ENCODE data around the gene ZNF555. TPM values are rescaled to one million over a fixed set of nuclear protein-coding genes. Genes with fewer than 3 reads are reported as not detected.

ZNF555 gene
- total and polyA plus RNA-seq, 2 donors (not counting 1 experiment from before 2014, with no cell fraction given): 5.0 to 5.9 TPM

DNA sequence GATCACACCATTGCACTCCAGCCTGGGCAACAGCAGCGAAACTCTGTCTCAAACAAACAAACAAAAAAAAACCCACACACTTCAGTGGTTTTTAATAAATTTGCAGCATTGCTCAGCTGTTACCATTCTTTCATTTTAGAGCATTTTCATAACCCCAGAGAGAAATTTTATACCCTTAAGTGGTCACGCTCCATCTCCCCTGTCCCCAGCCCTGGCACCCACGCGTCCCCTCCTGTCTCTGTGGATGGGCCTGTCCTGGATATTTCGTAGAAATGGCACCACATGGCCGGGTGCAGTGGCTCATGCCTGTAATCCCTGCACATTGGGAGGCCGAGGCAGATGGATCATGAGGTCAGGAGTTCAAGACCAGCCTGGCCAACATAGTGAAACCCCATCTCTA, 48.1 kb upstream of the ZNF555 start:
- Histone ChIP-seq H3K79me2 (ENCODE audit: control insufficient read depth, insufficient read depth, low read length) (no peaks in the 10 kb centered on the region), H2AFZ (ENCODE audit: low read length) (no peak overlapping the region), H3K9ac (ENCODE audit: insufficient read depth, low read length) (no peak overlapping the region), H3K9me3 (ENCODE audit: control insufficient read depth, insufficient read depth, low read depth, low read length) (no peaks in the 10 kb centered on the region), H3K27me3 (ENCODE audit: control insufficient read depth, insufficient read depth, low read length) (no peaks in the 10 kb centered on the region), H4K20me1 (ENCODE audit: control insufficient read depth, extremely low read depth, insufficient read depth, low read length) (no peaks in the 10 kb centered on the region), H3K4me2 (ENCODE audit: extremely low read depth, insufficient read depth, low read length) (no peak overlapping the region), H3K4me3 (replicated peaks in 1 of 4; ENCODE audit: control extremely low read depth in 1 of 4, insufficient read depth in 1 of 4, low read depth in 3 of 4, low read length in 4 of 4) (no peak overlapping the region), H3K36me3 (ENCODE audit: control insufficient read depth, insufficient read depth, low read length) (peaks cover 21% of the 10 kb centered on the region), H3K27ac (ENCODE audit: insufficient read depth, low read length) (no peak overlapping the region), H3K4me1 (ENCODE audit: control insufficient read depth, extremely low read depth, insufficient read depth, low read length) (no peaks in the 10 kb centered on the region)
- no peak for TF ChIP-seq EZH2 (IDR thresholded peaks at IDR 0.05; ENCODE audit: low read length, missing control alignments)
- TF ChIP-seq, protein P1, sequence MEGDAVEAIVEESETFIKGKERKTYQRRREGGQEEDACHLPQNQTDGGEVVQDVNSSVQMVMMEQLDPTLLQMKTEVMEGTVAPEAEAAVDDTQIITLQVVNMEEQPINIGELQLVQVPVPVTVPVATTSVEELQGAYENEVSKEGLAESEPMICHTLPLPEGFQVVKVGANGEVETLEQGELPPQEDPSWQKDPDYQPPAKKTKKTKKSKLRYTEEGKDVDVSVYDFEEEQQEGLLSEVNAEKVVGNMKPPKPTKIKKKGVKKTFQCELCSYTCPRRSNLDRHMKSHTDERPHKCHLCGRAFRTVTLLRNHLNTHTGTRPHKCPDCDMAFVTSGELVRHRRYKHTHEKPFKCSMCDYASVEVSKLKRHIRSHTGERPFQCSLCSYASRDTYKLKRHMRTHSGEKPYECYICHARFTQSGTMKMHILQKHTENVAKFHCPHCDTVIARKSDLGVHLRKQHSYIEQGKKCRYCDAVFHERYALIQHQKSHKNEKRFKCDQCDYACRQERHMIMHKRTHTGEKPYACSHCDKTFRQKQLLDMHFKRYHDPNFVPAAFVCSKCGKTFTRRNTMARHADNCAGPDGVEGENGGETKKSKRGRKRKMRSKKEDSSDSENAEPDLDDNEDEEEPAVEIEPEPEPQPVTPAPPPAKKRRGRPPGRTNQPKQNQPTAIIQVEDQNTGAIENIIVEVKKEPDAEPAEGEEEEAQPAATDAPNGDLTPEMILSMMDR (conservative IDR thresholded peaks at IDR 0.05 in 1 of 2, IDR thresholded peaks at IDR 0.05 in 1 of 2; ENCODE audit: low read depth in 1 of 2, low read length in 2 of 2): no peak
- DNase-seq (ENCODE audit: low read depth in 2 of 2): no peak

DNA sequence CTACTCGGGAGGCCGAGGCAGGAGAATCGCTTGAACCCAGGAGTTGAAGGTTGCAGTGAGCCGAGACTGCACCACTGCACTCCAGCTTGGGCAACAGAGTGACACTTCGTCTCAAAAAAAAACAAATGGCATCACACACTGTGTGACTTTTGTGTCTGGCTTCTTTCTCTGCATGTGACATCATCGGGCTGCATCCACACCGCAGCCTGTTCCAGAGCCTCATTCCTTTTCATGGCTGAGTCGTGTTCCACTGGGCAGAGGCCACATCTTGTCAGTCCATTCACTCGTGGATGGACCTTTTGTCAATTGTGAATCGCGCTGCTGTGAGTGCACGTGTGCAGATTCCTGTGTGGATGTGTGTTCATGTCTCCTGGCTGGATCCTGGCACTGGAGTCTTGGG, 47.7 kb upstream of the ZNF555 start:
- Histone ChIP-seq H3K27ac (ENCODE audit: insufficient read depth, low read length) (no peak overlapping the region), H3K79me2 (ENCODE audit: control insufficient read depth, insufficient read depth, low read length) (no peaks in the 10 kb centered on the region), H3K36me3 (ENCODE audit: control insufficient read depth, insufficient read depth, low read length) (peaks cover 23% of the 10 kb centered on the region), H3K9me3 (ENCODE audit: control insufficient read depth, insufficient read depth, low read depth, low read length) (no peaks in the 10 kb centered on the region), H3K4me2 (ENCODE audit: extremely low read depth, insufficient read depth, low read length) (no peak overlapping the region), H3K9ac (ENCODE audit: insufficient read depth, low read length) (no peak overlapping the region), H4K20me1 (ENCODE audit: control insufficient read depth, extremely low read depth, insufficient read depth, low read length) (no peaks in the 10 kb centered on the region), H3K27me3 (ENCODE audit: control insufficient read depth, insufficient read depth, low read length) (no peaks in the 10 kb centered on the region), H3K4me1 (ENCODE audit: control insufficient read depth, extremely low read depth, insufficient read depth, low read length) (no peaks in the 10 kb centered on the region), H3K4me3 (replicated peaks in 1 of 4; ENCODE audit: control extremely low read depth in 1 of 4, insufficient read depth in 1 of 4, low read depth in 3 of 4, low read length in 4 of 4) (no peak overlapping the region), H2AFZ (ENCODE audit: low read length) (no peak overlapping the region)
- DNase-seq (ENCODE audit: low read depth in 2 of 2): no peak
- TF ChIP-seq, protein P1 (conservative IDR thresholded peaks at IDR 0.05 in 1 of 2, IDR thresholded peaks at IDR 0.05 in 1 of 2; ENCODE audit: low read depth in 1 of 2, low read length in 2 of 2): no peak
- no peak for TF ChIP-seq EZH2 (IDR thresholded peaks at IDR 0.05; ENCODE audit: low read length, missing control alignments)

DNA sequence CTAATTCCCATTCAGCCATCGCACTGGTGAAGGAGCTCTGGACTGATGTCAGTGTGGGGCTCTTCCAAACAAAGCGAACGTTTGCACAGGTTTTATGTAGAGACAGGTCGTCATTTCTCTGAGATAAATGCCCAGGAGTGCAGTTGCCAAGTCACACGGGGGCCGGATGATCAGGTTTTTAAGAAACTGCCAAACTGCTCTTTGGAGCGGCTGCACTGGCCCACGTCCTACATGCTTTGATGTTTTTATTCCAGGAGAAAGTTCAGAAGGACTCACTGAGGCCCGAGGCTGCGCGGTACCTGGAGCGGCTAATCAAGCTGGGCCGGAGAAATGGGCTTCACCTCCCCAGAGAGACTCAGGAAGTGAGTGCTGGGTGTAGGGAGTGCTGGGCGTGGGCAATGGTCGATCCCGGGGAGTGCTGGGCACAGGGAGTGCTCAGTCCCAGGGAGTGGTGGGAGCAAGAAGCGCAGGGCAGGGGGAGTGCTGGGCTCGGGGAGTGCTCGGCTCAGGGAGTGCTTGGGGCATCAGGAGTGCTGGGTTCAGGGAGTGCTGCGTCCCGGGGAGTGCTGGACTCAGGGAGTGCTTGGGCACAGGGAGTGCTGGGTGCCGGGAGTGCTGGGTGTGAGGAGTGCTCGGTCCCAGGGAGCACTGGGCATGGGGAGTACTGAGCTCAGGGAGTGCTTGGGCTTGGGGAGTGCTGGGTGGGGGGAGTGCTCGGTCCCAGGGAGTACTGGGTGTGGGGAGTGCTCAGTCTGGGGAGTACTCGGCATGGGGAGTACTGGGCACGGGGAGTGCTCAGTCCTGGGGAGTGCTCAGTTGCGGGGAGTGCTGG, 45.2 kb upstream of the ZNF555 start:
- H3K36me3 ChIP-seq (ENCODE audit: control insufficient read depth, insufficient read depth, low read length): peaks cover 31% of the 10 kb centered on the region
- H2AFZ ChIP-seq (ENCODE audit: low read length): no peak overlapping the region
- H3K27ac ChIP-seq (ENCODE audit: insufficient read depth, low read length): no peak overlapping the region
- no peak overlapping the region for H3K9ac ChIP-seq (ENCODE audit: insufficient read depth, low read length)
- H3K4me2 ChIP-seq (ENCODE audit: extremely low read depth, insufficient read depth, low read length): no peak overlapping the region
- no peaks in the 10 kb centered on the region for H3K9me3 ChIP-seq (ENCODE audit: control insufficient read depth, insufficient read depth, low read depth, low read length)
- no peak overlapping the region for H3K4me3 ChIP-seq (replicated peaks in 1 of 4; ENCODE audit: control extremely low read depth in 1 of 4, insufficient read depth in 1 of 4, low read depth in 3 of 4, low read length in 4 of 4)
- H3K79me2 ChIP-seq (ENCODE audit: control insufficient read depth, insufficient read depth, low read length): no peaks in the 10 kb centered on the region
- H3K27me3 ChIP-seq (ENCODE audit: control insufficient read depth, insufficient read depth, low read length): no peaks in the 10 kb centered on the region
- DNase-seq (ENCODE audit: low read depth in 2 of 2): no peak
- no peak for TF ChIP-seq EZH2 (IDR thresholded peaks at IDR 0.05; ENCODE audit: low read length, missing control alignments)
- H3K4me1 ChIP-seq (ENCODE audit: control insufficient read depth, extremely low read depth, insufficient read depth, low read length): no peaks in the 10 kb centered on the region
- no peaks in the 10 kb centered on the region for H4K20me1 ChIP-seq (ENCODE audit: control insufficient read depth, extremely low read depth, insufficient read depth, low read length)

Measured in fibroblast of lung (primary cell).